Mucosa of stomach (tissue), 1 donor: ENCODE results near the gene RPS19.

Source experiments
- H3K27me3 ChIP-seq: one replicate; pipeline ENCODE4 v1.7.0; 2013; ENCODE audit warnings: mild to moderate bottlenecking, low read length; ENCODE audit not compliant: control insufficient read depth, insufficient read depth
- H3K36me3 ChIP-seq: one replicate; pipeline ENCODE4 v1.7.0; 2013; ENCODE audit warnings: low read length; ENCODE audit not compliant: control insufficient read depth, insufficient read depth
- H3K4me1 ChIP-seq: one replicate; pipeline ENCODE4 v1.7.0; 2013; ENCODE audit warnings: mild to moderate bottlenecking, low read length; ENCODE audit not compliant: control insufficient read depth, insufficient read depth
- H3K4me3 ChIP-seq: one replicate; pipeline ENCODE4 v1.7.0; 2013; ENCODE audit warnings: low read length
- H3K9ac ChIP-seq: one replicate; pipeline ENCODE4 v1.7.0; 2013; ENCODE audit warnings: mild to moderate bottlenecking, low read length, moderate library complexity
- H3K9me3 ChIP-seq: one replicate; pipeline ENCODE4 v1.7.0; 2013; ENCODE audit warnings: mild to moderate bottlenecking, low read length, moderate library complexity; ENCODE audit not compliant: control insufficient read depth
- donor health status: Pancreatic carcinoma.

The RPS19 gene

GRCh38 chr19:41915776-41916414 lies 55.8 kb downstream of the RPS19 start:
- Histone ChIP-seq H3K36me3 (no peaks in the 10 kb centered on the region), H3K4me1 (no peaks in the 10 kb centered on the region), H3K27me3 (peaks cover 74% of the 10 kb centered on the region), H3K9ac (no peak overlapping the region), H3K9me3 (no peaks in the 10 kb centered on the region), H3K4me3 (no peak overlapping the region)

GRCh38 chr19:41917676-41918075 lies 57.6 kb downstream of the RPS19 start:
- Histone ChIP-seq H3K36me3 (no peaks in the 10 kb centered on the region), H3K4me3 (no peak overlapping the region), H3K27me3 (peaks cover 72% of the 10 kb centered on the region), H3K9ac (no peak overlapping the region), H3K9me3 (no peaks in the 10 kb centered on the region), H3K4me1 (no peaks in the 10 kb centered on the region)

- no peak overlapping the region for H3K9ac ChIP-seq
- no peaks in the 10 kb centered on the region for H3K9me3 ChIP-seq
- H3K27me3 ChIP-seq: peaks cover 74% of the 10 kb centered on the region
- H3K4me1 ChIP-seq: no peaks in the 10 kb centered on the region
- no peaks in the 10 kb centered on the region for H3K36me3 ChIP-seq
- no peak overlapping the region for H3K4me3 ChIP-seq
Observed at GRCh38 chr19:41918095-41918494, 58.0 kb downstream of the RPS19 start.

GRCh38 chr19:41918653-41919244 lies 58.7 kb downstream of the RPS19 start:
- Histone ChIP-seq H3K4me1 (no peaks in the 10 kb centered on the region), H3K9ac (no peak overlapping the region), H3K27me3 (peaks cover 70% of the 10 kb centered on the region), H3K36me3 (no peaks in the 10 kb centered on the region), H3K9me3 (no peaks in the 10 kb centered on the region), H3K4me3 (no peak overlapping the region)

- Histone ChIP-seq H3K4me1 (no peaks in the 10 kb centered on the region), H3K27me3 (peaks cover 73% of the 10 kb centered on the region), H3K9ac (no peak overlapping the region), H3K4me3 (no peak overlapping the region), H3K9me3 (no peaks in the 10 kb centered on the region), H3K36me3 (no peaks in the 10 kb centered on the region)
Observed at GRCh38 chr19:41919948-41920712, 60.1 kb downstream of the RPS19 start.

GRCh38 chr19:41920882-41921576 lies 61.0 kb downstream of the RPS19 start:
- H3K9ac ChIP-seq: no peak overlapping the region
- H3K9me3 ChIP-seq: no peaks in the 10 kb centered on the region
- H3K4me3 ChIP-seq: no peak overlapping the region
- no peaks in the 10 kb centered on the region for H3K36me3 ChIP-seq
- no peaks in the 10 kb centered on the region for H3K4me1 ChIP-seq
- H3K27me3 ChIP-seq: peaks cover 73% of the 10 kb centered on the region

- no peaks in the 10 kb centered on the region for H3K9me3 ChIP-seq
- no peak overlapping the region for H3K9ac ChIP-seq
- no peaks in the 10 kb centered on the region for H3K36me3 ChIP-seq
- H3K4me1 ChIP-seq: no peaks in the 10 kb centered on the region
- H3K4me3 ChIP-seq: no peak overlapping the region
- H3K27me3 ChIP-seq: peaks cover 72% of the 10 kb centered on the region
Observed at GRCh38 chr19:41921577-41922576, 61.8 kb downstream of the RPS19 start.
